Keratinocyte (primary cell): ENCODE results near the gene SREBF2. TPM values are rescaled to one million over a fixed set of nuclear protein-coding genes. Genes with fewer than 3 reads are reported as not detected.

Experiments used
- DNase-seq: peaks from one replicate; pipeline ENCODE4 v3.0.0-alpha.2; 2011; ENCODE audit warnings: low read depth, missing footprints, low spot score
- FAIRE-seq: peaks from 2 replicates; lab custom pipeline; 2011; peaks lifted over from hg19 to GRCh38; lab: Jason Lieb, UNC
- H2AFZ ChIP-seq: 2 replicates; pipeline ENCODE4 v1.6.0; 2012; ENCODE audit warnings: low read length, control low read depth, inconsistent platforms; ENCODE audit not compliant: control insufficient read depth
- H3K27ac ChIP-seq: 2 replicates; pipeline ENCODE4 v1.5.1; 2011; ENCODE audit warnings: low read length; ENCODE audit not compliant: control insufficient read depth, insufficient read depth
- H3K27me3 ChIP-seq: 3 replicates; pipeline ENCODE4 v1.6.0; 2011; ENCODE audit warnings: low read length; ENCODE audit not compliant: control insufficient read depth, insufficient read depth; ENCODE audit errors: extremely low read depth
- H3K36me3 ChIP-seq, 2 experiments: 2 replicates in 1 of 2; 3 replicates in 1 of 2; pipeline ENCODE4 v1.5.1; 2011; ENCODE audit warnings: low read length in 2 of 2, mild to moderate bottlenecking in 1 of 2; ENCODE audit not compliant: control insufficient read depth in 2 of 2, insufficient read depth in 2 of 2; ENCODE audit errors: extremely low read depth in 1 of 2
- H3K4me1 ChIP-seq: 3 replicates; pipeline ENCODE4 v1.5.1; 2011; ENCODE audit warnings: low read length; ENCODE audit not compliant: control insufficient read depth, insufficient read depth; ENCODE audit errors: extremely low read depth
- H3K4me2 ChIP-seq: 3 replicates; pipeline ENCODE4 v1.6.0; 2011; ENCODE audit warnings: low read depth, low read length; ENCODE audit not compliant: control insufficient read depth, insufficient read depth; ENCODE audit errors: extremely low read depth
- H3K4me3 ChIP-seq, 3 experiments: fragments of 200-600 bp in 1 of 3; sonication (generic) in 1 of 3; 2 replicates in 2 of 3; 3 replicates in 1 of 3; pipeline ENCODE4 v1.5.1; 2011 to 2016; ENCODE audit warnings: low read length in 3 of 3, mild to moderate bottlenecking in 3 of 3, control low read depth in 2 of 3, inconsistent platforms in 1 of 3, low read depth in 1 of 3, mixed read lengths in 1 of 3, mixed run types in 1 of 3, moderate library complexity in 1 of 3; ENCODE audit not compliant: control insufficient read depth in 2 of 3, insufficient read depth in 2 of 3; ENCODE audit errors: extremely low read depth in 1 of 3
- H3K79me2 ChIP-seq: 2 replicates; pipeline ENCODE4 v1.6.0; 2012; ENCODE audit warnings: low read length; ENCODE audit not compliant: control insufficient read depth, insufficient read depth
- H3K9ac ChIP-seq: 3 replicates; pipeline ENCODE4 v1.6.0; 2011; ENCODE audit warnings: low read length; ENCODE audit not compliant: control insufficient read depth, insufficient read depth; ENCODE audit errors: extremely low read depth
- H3K9me1 ChIP-seq: 3 replicates; pipeline ENCODE4 v1.6.0; 2011; ENCODE audit warnings: low read length; ENCODE audit not compliant: control insufficient read depth, insufficient read depth; ENCODE audit errors: extremely low read depth
- H3K9me3 ChIP-seq: 2 replicates; pipeline ENCODE4 v1.5.1; 2012; ENCODE audit warnings: low read depth, low read length; ENCODE audit not compliant: control insufficient read depth
- H4K20me1 ChIP-seq: 3 replicates; pipeline ENCODE4 v1.6.0; 2011; ENCODE audit warnings: low read length; ENCODE audit not compliant: control insufficient read depth, insufficient read depth; ENCODE audit errors: extremely low read depth
- CTCF ChIP-seq, 3 experiments: IDR thresholded peaks in 1 of 3; conservative IDR thresholded peaks in 1 of 3; optimal IDR thresholded peaks in 1 of 3; 2 replicates in 2 of 3; 3 replicates in 1 of 3; pipeline versions ENCODE3 to v1.5.1; 2011; ENCODE audit warnings: low read length in 3 of 3, mild to moderate bottlenecking in 3 of 3, moderate library complexity in 2 of 3, control low read depth in 1 of 3, inconsistent platforms in 1 of 3; ENCODE audit not compliant: insufficient read depth in 2 of 3; ENCODE audit errors: extremely low read depth in 1 of 3
- EZH2 ChIP-seq: IDR thresholded peaks from one replicate; pipeline ENCODE4 v1.6.1; 2012; ENCODE audit warnings: inconsistent platforms, mild to moderate bottlenecking, low read length, moderate library complexity
- dilution Hi-C: fragments of 300-500 bp; cut with MboI; formaldehyde crosslinking; loops from one replicate; pipeline ENCODE4 v1.7.0; 2020; ENCODE audit warnings: low sequenced_read_pairs; ENCODE audit not compliant: extremely low pct_ligation_motif_present
- polyA plus RNA-seq, 5 experiments: library from polyadenylated mRNA; depleted of rRNA in 3 of 5; stranded (reverse) in 3 of 5; stranded (forward) in 1 of 5; unstranded in 1 of 5; fragments of >200 nt; gene quantifications; 1 replicate in 1 of 5; 2 replicates in 3 of 5; 3 replicates in 1 of 5; pipeline versions ENCODE4 v1.2.1 to v1.2.3, GENCODE V29; 2011 to 2012; ENCODE audit warnings: missing spikeins in 2 of 5, low read depth in 1 of 5, low replicate concordance in 1 of 5

The SREBF2 gene
- polyA plus RNA-seq, 1 donor (not counting 4 experiments of a cell fraction or from before 2014, with no cell fraction given): 57.5 TPM

GRCh38 chr22:41915035-41915785, 82.3 kb downstream of the SREBF2 start, which contains the start of gene SHISA8:
Gene SHISA8, minus strand, starts transcription at chr22:41915074. Its CDS starts 407 bp downstream, at chr22:41914667.
- Histone ChIP-seq H3K36me3 (no peaks in the 10 kb centered on the region), H3K9me3 (no peaks in the 10 kb centered on the region), H3K79me2 (no peaks in the 10 kb centered on the region), H3K4me1 (peaks cover 17% of the 10 kb centered on the region), H3K9me1 (no peaks in the 10 kb centered on the region), H3K27ac (no peak within 1 kb of the TSS), H3K4me2 (peak within 1 kb of the TSS; percentile 54), H2AFZ (no peak within 1 kb of the TSS), H3K9ac (no peak within 1 kb of the TSS), H3K27me3 (peaks cover 76% of the 10 kb centered on the region), H3K4me3 (peak within 1 kb of the TSS in 1 of 3 experiments; percentile 13), H4K20me1 (peaks cover 7% of the 10 kb centered on the region)
- FAIRE-seq (no peak), DNase-seq (no peak)
- dilution Hi-C loops: no loop called here
- TF ChIP-seq CTCF (optimal IDR thresholded peaks at IDR 0.05 in 1 of 3, IDR thresholded peaks at IDR 0.05 in 1 of 3, conservative IDR thresholded peaks at IDR 0.05 in 1 of 3; ENCODE audit: extremely low read depth in 1 of 3, insufficient read depth in 2 of 3, low read length in 3 of 3): no peak
- peak; percentile 75 for TF ChIP-seq EZH2

- Histone ChIP-seq H3K9me1 (no peaks in the 10 kb centered on the region), H2AFZ (no peak overlapping the region), H3K79me2 (no peaks in the 10 kb centered on the region), H4K20me1 (peaks cover 7% of the 10 kb centered on the region), H3K36me3 (no peaks in the 10 kb centered on the region), H3K4me1 (peaks cover 15% of the 10 kb centered on the region), H3K4me2 (no peak overlapping the region), H3K4me3 (no peak overlapping the region), H3K27ac (no peak overlapping the region), H3K9ac (no peak overlapping the region), H3K27me3 (peaks cover 68% of the 10 kb centered on the region), H3K9me3 (no peaks in the 10 kb centered on the region)
- FAIRE-seq (no peak), DNase-seq (no peak)
- dilution Hi-C loops: no loop called here
- TF ChIP-seq CTCF (optimal IDR thresholded peaks at IDR 0.05 in 1 of 3, IDR thresholded peaks at IDR 0.05 in 1 of 3, conservative IDR thresholded peaks at IDR 0.05 in 1 of 3; ENCODE audit: extremely low read depth in 1 of 3, insufficient read depth in 2 of 3, low read length in 3 of 3): no peak
- no peak for TF ChIP-seq EZH2
Measured at GRCh38 chr22:41915786-41916493, 83.0 kb downstream of the SREBF2 start.
